HG03457 (cell line): ENCODE measurements around the gene IL17B.

Source experiments
- ATAC-seq: cut with Tn5 transposase; IDR thresholded peaks from one replicate; pipeline ENCODE4 v1.9.1; 2021; ENCODE audit warnings: moderate number of reproducible peaks; ENCODE audit not compliant: unreplicated experiment

The IL17B gene

GRCh38 chr5:149325894-149326293 is 53.2 kb downstream of the IL17B start:
- no peak for ATAC-seq

- ATAC-seq: no peak
Measured at GRCh38 chr5:149325166-149325735, 53.8 kb downstream of the IL17B start.

GRCh38 chr5:149324641-149325040 is 54.5 kb downstream of the IL17B start:
- no peak for ATAC-seq
